ENCODE data around the gene OPTN.
"Not testable (repeated sequence)": the region's sequence is repeated elsewhere in the genome, so short reads cannot be mapped to it uniquely, and the experiment has no call there.

The OPTN gene

GRCh38 chr10:13091801-13092200, 8.2 kb upstream of the OPTN start:
- no peak for DNase-seq

GRCh38 chr10:13092291-13093102, 7.5 kb upstream of the OPTN start:
- no peak for DNase-seq

GRCh38 chr10:13094082-13094481, 5.9 kb upstream of the OPTN start:
- not testable (repeated sequence) for DNase-seq

GRCh38 chr10:13095094-13095493, 4.9 kb upstream of the OPTN start:
- no peak for DNase-seq

GRCh38 chr10:13095929-13096328, 4.0 kb upstream of the OPTN start:
- no peak for DNase-seq

GRCh38 chr10:13099144-13099665, 758 bp upstream of the OPTN start:
- DNase-seq = peak; percentile 19

- no peak for DNase-seq
Measured at GRCh38 chr10:13100349-13101294, 659 bp downstream of the OPTN start.

- no peak for DNase-seq
Measured at GRCh38 chr10:13102002-13102794, 2.2 kb downstream of the OPTN start.

- DNase-seq = no peak
Measured at GRCh38 chr10:13103554-13103953, 3.6 kb downstream of the OPTN start.

- no peak for DNase-seq
Measured at GRCh38 chr10:13104697-13105096, 4.7 kb downstream of the OPTN start.

- no peak for DNase-seq
Measured at GRCh38 chr10:13105184-13105583, 5.2 kb downstream of the OPTN start.

- DNase-seq = no peak
Measured at GRCh38 chr10:13106387-13107045, 6.6 kb downstream of the OPTN start.

GRCh38 chr10:13110908-13111307, 10.9 kb downstream of the OPTN start:
- DNase-seq = no peak

GRCh38 chr10:13113544-13113943, 13.6 kb downstream of the OPTN start:
- DNase-seq = no peak

- DNase-seq = no peak
Measured at GRCh38 chr10:13115832-13116803, 16.2 kb downstream of the OPTN start.

GRCh38 chr10:13117841-13118783, 18.1 kb downstream of the OPTN start:
- no peak for DNase-seq

- DNase-seq = no peak
Measured at GRCh38 chr10:13118784-13119410, 18.9 kb downstream of the OPTN start.

GRCh38 chr10:13120786-13121499, 21.0 kb downstream of the OPTN start:
- DNase-seq = no peak

- DNase-seq = no peak
Measured at GRCh38 chr10:13121500-13121854, 21.5 kb downstream of the OPTN start.

All from NCI-H2029 (cell line).